GM12873 (cell line): ENCODE data around the gene SLC38A8.

Experiments used
- CTCF ChIP-seq: IDR thresholded peaks from 2 replicates; pipeline ENCODE4 v1.5.1; 2012; ENCODE audit warnings: low read depth, mild to moderate bottlenecking, moderate library complexity, low read length, control low read depth; ENCODE audit not compliant: insufficient read depth; ENCODE audit errors: missing control alignments

Gene SLC38A8

DNA sequence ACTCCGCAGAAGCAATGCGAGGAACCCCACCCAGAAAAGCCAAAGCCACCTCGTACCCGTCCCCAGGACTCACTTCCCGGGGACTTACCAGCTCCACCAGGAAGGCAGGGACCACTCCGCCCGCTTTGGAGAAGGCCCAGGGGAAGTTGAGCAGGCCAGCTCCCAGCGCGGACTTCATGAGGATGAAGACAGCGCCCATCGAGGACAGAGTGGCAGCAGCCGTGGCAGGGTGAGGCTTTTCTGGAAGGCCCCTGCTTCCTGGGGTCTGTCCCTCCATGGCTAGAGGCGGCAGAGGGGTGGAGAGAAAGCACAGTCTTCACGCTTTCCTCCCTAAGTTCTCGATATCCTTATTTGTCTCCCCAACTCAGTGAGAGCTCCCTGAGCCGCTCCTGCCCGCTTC, 714 bp downstream of the SLC38A8 start:
- no peak for TF ChIP-seq CTCF

- TF ChIP-seq CTCF = no peak
These were observed 1.5 kb downstream of the SLC38A8 start for GRCh38 chr16:84040823-84041820.

DNA sequence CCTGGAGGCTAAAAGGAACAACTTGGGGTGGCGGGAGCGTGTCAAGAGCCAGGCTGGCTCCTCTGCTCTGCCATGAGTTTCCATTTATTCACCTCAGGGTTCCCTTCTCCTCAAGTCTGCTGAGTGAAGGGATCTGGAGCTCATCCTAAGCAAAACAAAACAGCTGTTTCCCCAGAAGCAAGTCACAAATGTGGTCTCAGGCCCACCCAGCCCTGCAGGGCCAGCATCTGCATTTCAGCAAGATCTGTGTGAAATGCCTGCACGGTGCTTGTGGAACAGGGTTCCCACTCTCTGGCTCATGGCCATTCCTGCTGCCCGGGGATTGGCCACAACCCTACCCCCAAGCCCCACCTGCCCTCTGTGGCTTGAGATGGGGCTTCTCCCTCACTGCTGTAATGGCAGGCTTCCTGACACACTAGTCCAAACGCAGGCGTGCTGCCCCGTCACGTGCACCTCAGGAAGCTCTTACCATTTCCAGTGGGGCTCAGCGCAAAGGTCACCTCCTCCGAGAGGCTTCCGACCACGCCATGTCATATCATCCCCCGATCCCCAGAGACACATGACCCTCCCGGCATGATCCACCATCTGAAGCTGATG, 2.3 kb downstream of the SLC38A8 start:
- no peak for TF ChIP-seq CTCF

- TF ChIP-seq CTCF = no peak
These were observed 2.9 kb downstream of the SLC38A8 start for GRCh38 chr16:84039696-84040095.

GRCh38 chr16:84038469-84038868, 4.1 kb downstream of the SLC38A8 start:
- TF ChIP-seq CTCF = no peak

GRCh38 chr16:84036982-84037425, 5.6 kb downstream of the SLC38A8 start:
- no peak for TF ChIP-seq CTCF

- TF ChIP-seq CTCF = no peak
These were observed 6.5 kb downstream of the SLC38A8 start for GRCh38 chr16:84036131-84036530.
